ENCODE data around the gene REXO4. TPM values are rescaled to one million over a fixed set of nuclear protein-coding genes. Genes with fewer than 3 reads are reported as not detected.
"Not testable (repeated sequence)": the region's sequence is repeated elsewhere in the genome, so short reads cannot be mapped to it uniquely, and the experiment has no call there.

The REXO4 gene
- polyA plus RNA-seq, 4 donors, result 27.7 to 33.4 (median 32.5) TPM

- no peak for DNase-seq (ENCODE audit: low read depth in 4 of 4, low spot score in 2 of 4)
Measured at GRCh38 chr9:133452562-133452961, 34.8 kb upstream of the REXO4 start.

GRCh38 chr9:133451865-133452264 lies 34.1 kb upstream of the REXO4 start:
- DNase-seq (ENCODE audit: low read depth in 4 of 4, low spot score in 2 of 4), result not testable (repeated sequence)

- DNase-seq (ENCODE audit: low read depth in 4 of 4, low spot score in 2 of 4), result no peak
Measured at GRCh38 chr9:133449760-133450159, 31.9 kb upstream of the REXO4 start.

- no peak for DNase-seq (ENCODE audit: low read depth in 4 of 4, low spot score in 2 of 4)
Measured at GRCh38 chr9:133448487-133448972, 30.7 kb upstream of the REXO4 start.

GRCh38 chr9:133445293-133445969 lies 27.6 kb upstream of the REXO4 start:
- no peak for DNase-seq (ENCODE audit: low read depth in 4 of 4, low spot score in 2 of 4)

GRCh38 chr9:133443982-133444381 lies 26.2 kb upstream of the REXO4 start:
- no peak for DNase-seq (ENCODE audit: low read depth in 4 of 4, low spot score in 2 of 4)

- DNase-seq (ENCODE audit: low read depth in 4 of 4, low spot score in 2 of 4), result no peak
Measured at GRCh38 chr9:133443248-133443647, 25.4 kb upstream of the REXO4 start.

GRCh38 chr9:133441571-133441970 lies 23.8 kb upstream of the REXO4 start:
- DNase-seq (ENCODE audit: low read depth in 4 of 4, low spot score in 2 of 4), result no peak

GRCh38 chr9:133440874-133441273 lies 23.1 kb upstream of the REXO4 start:
- DNase-seq (ENCODE audit: low read depth in 4 of 4, low spot score in 2 of 4), result no peak

GRCh38 chr9:133439337-133439736 lies 21.5 kb upstream of the REXO4 start:
- no peak for DNase-seq (ENCODE audit: low read depth in 4 of 4, low spot score in 2 of 4)

GRCh38 chr9:133437753-133438531 lies 20.1 kb upstream of the REXO4 start:
- DNase-seq (ENCODE audit: low read depth in 4 of 4, low spot score in 2 of 4), result no peak

GRCh38 chr9:133436681-133437080 lies 18.9 kb upstream of the REXO4 start:
- no peak for DNase-seq (ENCODE audit: low read depth in 4 of 4, low spot score in 2 of 4)

- DNase-seq (ENCODE audit: low read depth in 4 of 4, low spot score in 2 of 4), result no peak
Measured at GRCh38 chr9:133433351-133433843, 15.6 kb upstream of the REXO4 start.

- no peak for DNase-seq (ENCODE audit: low read depth in 4 of 4, low spot score in 2 of 4)
Measured at GRCh38 chr9:133430244-133430643, 12.4 kb upstream of the REXO4 start.

- DNase-seq (ENCODE audit: low read depth in 4 of 4, low spot score in 2 of 4), result no peak
Measured at GRCh38 chr9:133429641-133430161, 11.9 kb upstream of the REXO4 start.

GRCh38 chr9:133429214-133429613 lies 11.4 kb upstream of the REXO4 start:
- no peak for DNase-seq (ENCODE audit: low read depth in 4 of 4, low spot score in 2 of 4)

- peak in 1 of 4 donors; percentile 33 for DNase-seq (ENCODE audit: low read depth in 4 of 4, low spot score in 2 of 4)
Measured at GRCh38 chr9:133428617-133429101, 10.8 kb upstream of the REXO4 start.

GRCh38 chr9:133427658-133428348 lies 10.0 kb upstream of the REXO4 start:
- no peak for DNase-seq (ENCODE audit: low read depth in 4 of 4, low spot score in 2 of 4)

- DNase-seq (ENCODE audit: low read depth in 4 of 4, low spot score in 2 of 4), result no peak
Measured at GRCh38 chr9:133426011-133426410, 8.2 kb upstream of the REXO4 start.

GRCh38 chr9:133425049-133425632 lies 7.3 kb upstream of the REXO4 start:
- DNase-seq (ENCODE audit: low read depth in 4 of 4, low spot score in 2 of 4), result no peak

All from left renal cortex interstitium (tissue), 4 donors.